Measurements from ENCODE around the gene EPC2. TPM values are rescaled to one million over a fixed set of nuclear protein-coding genes. Genes with fewer than 3 reads are reported as not detected.

EPC2 gene
- total RNA-seq, 2 experiments from 2014 or later, result 26.5 to 28.0 TPM

GRCh38 chr2:148816176-148816575, 171.6 kb downstream of the EPC2 start:
- no peaks in the 10 kb centered on the region for H3K9me3 Mint-ChIP-seq
- H3K27ac Mint-ChIP-seq, result no peak overlapping the region
- DNase-seq, result no peak
- H3K27me3 Mint-ChIP-seq, result peaks cover 27% of the 10 kb centered on the region
- no peaks in the 10 kb centered on the region for H3K36me3 Mint-ChIP-seq (ENCODE audit: low read depth)
- POLR2A ChIA-PET, result no interaction called here
- CTCF ChIA-PET, result interaction anchor here (1.2 kb wide), 1 partner anchor 10 kb away, joined by 3 read pairs; no protein-coding TSS in a partner anchor
- no peak overlapping the region for H3K4me3 Mint-ChIP-seq
- H3K4me1 Mint-ChIP-seq, result peaks cover 34% of the 10 kb centered on the region

- Mint-ChIP-seq H3K4me3 (peak overlapping the region; percentile 34), H3K27ac (no peak overlapping the region), H3K36me3 (ENCODE audit: low read depth) (no peaks in the 10 kb centered on the region), H3K4me1 (peaks cover 34% of the 10 kb centered on the region), H3K9me3 (no peaks in the 10 kb centered on the region), H3K27me3 (peaks cover 27% of the 10 kb centered on the region)
- POLR2A ChIA-PET, result interaction anchor here (1.2 kb wide), 1 partner anchor 110 kb away, joined by 4 read pairs; no protein-coding TSS in a partner anchor
- CTCF ChIA-PET, result interaction anchor here (0.6 kb wide), 1 partner anchor 10 kb away, joined by 3 read pairs; no protein-coding TSS in a partner anchor
- DNase-seq, result no peak
These were observed 172.7 kb downstream of the EPC2 start for GRCh38 chr2:148817210-148817708.

- Mint-ChIP-seq H3K4me1 (peaks cover 23% of the 10 kb centered on the region), H3K27me3 (peaks cover 27% of the 10 kb centered on the region), H3K9me3 (no peaks in the 10 kb centered on the region), H3K27ac (no peak overlapping the region), H3K4me3 (no peak overlapping the region), H3K36me3 (ENCODE audit: low read depth) (no peaks in the 10 kb centered on the region)
- CTCF ChIA-PET, result no interaction called here
- POLR2A ChIA-PET, result no interaction called here
- no peak for DNase-seq
These were observed 174.6 kb downstream of the EPC2 start for GRCh38 chr2:148819019-148819585.

- Mint-ChIP-seq H3K9me3 (no peaks in the 10 kb centered on the region), H3K27me3 (peaks cover 7% of the 10 kb centered on the region), H3K27ac (no peak overlapping the region), H3K36me3 (ENCODE audit: low read depth) (no peaks in the 10 kb centered on the region), H3K4me3 (no peak overlapping the region), H3K4me1 (no peaks in the 10 kb centered on the region)
- no peak for DNase-seq
- CTCF ChIA-PET, result no interaction called here
- POLR2A ChIA-PET, result no interaction called here
These were observed 179.6 kb downstream of the EPC2 start for GRCh38 chr2:148824190-148824589.

GRCh38 chr2:148826791-148827190, 182.2 kb downstream of the EPC2 start:
- ChIA-PET POLR2A (no interaction called here), CTCF (no interaction called here)
- no peak for DNase-seq
- H3K4me3 Mint-ChIP-seq, result no peak overlapping the region
- no peaks in the 10 kb centered on the region for H3K9me3 Mint-ChIP-seq
- H3K4me1 Mint-ChIP-seq, result no peaks in the 10 kb centered on the region
- no peak overlapping the region for H3K27ac Mint-ChIP-seq
- peaks cover 3% of the 10 kb centered on the region for H3K27me3 Mint-ChIP-seq
- no peaks in the 10 kb centered on the region for H3K36me3 Mint-ChIP-seq (ENCODE audit: low read depth)

- DNase-seq, result no peak
- no peak overlapping the region for H3K4me3 Mint-ChIP-seq
- H3K9me3 Mint-ChIP-seq, result no peaks in the 10 kb centered on the region
- ChIA-PET POLR2A (no interaction called here), CTCF (no interaction called here)
- no peaks in the 10 kb centered on the region for H3K4me1 Mint-ChIP-seq
- no peaks in the 10 kb centered on the region for H3K36me3 Mint-ChIP-seq (ENCODE audit: low read depth)
- peaks cover 6% of the 10 kb centered on the region for H3K27me3 Mint-ChIP-seq
- H3K27ac Mint-ChIP-seq, result no peak overlapping the region
These were observed 184.4 kb downstream of the EPC2 start for GRCh38 chr2:148828941-148829340.

- H3K9me3 Mint-ChIP-seq, result no peaks in the 10 kb centered on the region
- no peaks in the 10 kb centered on the region for H3K36me3 Mint-ChIP-seq (ENCODE audit: low read depth)
- no peak for DNase-seq
- no peak overlapping the region for H3K4me3 Mint-ChIP-seq
- ChIA-PET CTCF (no interaction called here), POLR2A (no interaction called here)
- no peaks in the 10 kb centered on the region for H3K4me1 Mint-ChIP-seq
- H3K27ac Mint-ChIP-seq, result no peak overlapping the region
- peaks cover 6% of the 10 kb centered on the region for H3K27me3 Mint-ChIP-seq
These were observed 185.1 kb downstream of the EPC2 start for GRCh38 chr2:148829618-148830017.

- no peaks in the 10 kb centered on the region for H3K4me1 Mint-ChIP-seq
- ChIA-PET CTCF (no interaction called here), POLR2A (no interaction called here)
- no peak overlapping the region for H3K27ac Mint-ChIP-seq
- peaks cover 17% of the 10 kb centered on the region for H3K27me3 Mint-ChIP-seq
- no peaks in the 10 kb centered on the region for H3K36me3 Mint-ChIP-seq (ENCODE audit: low read depth)
- no peak overlapping the region for H3K4me3 Mint-ChIP-seq
- no peaks in the 10 kb centered on the region for H3K9me3 Mint-ChIP-seq
- no peak for DNase-seq
These were observed 188.1 kb downstream of the EPC2 start for GRCh38 chr2:148832637-148833036.

Other genes with a start within 250 kb of the EPC2 start
- 10 to 100 TPM; 14.7 to 21.7 TPM for gene KIF5C, start 230.5 kb downstream of the EPC2 start, total RNA-seq